Muscle of back (tissue), 11 donors: ENCODE results near the gene TALDO1. TPM values are rescaled to one million over a fixed set of nuclear protein-coding genes. Genes with fewer than 3 reads are reported as not detected.

ENCODE experiments used
- DNase-seq, 3 donors: peaks; one replicate each; pipeline versions ENCODE4 v3.0.0 to v3.0.0-alpha.2; 2013
- polyA plus RNA-seq, 10 donors: library from polyadenylated mRNA; unstranded; fragments of 120-200 nt; gene quantifications; one replicate each; pipeline ENCODE4 v1.2.1, GENCODE V29; 2013; ENCODE audit not compliant: insufficient read length in 10 of 10

TALDO1 gene
- polyA plus RNA-seq, 10 donors, result 55.0 to 92.1 (median 66.3) TPM

- DNase-seq, result no peak
These were observed 19.1 kb downstream of the TALDO1 start for GRCh38 chr11:766106-766935.

- DNase-seq, result no peak
These were observed 19.6 kb downstream of the TALDO1 start for GRCh38 chr11:766936-767210.

GRCh38 chr11:767238-767637 lies 20.0 kb downstream of the TALDO1 start:
- no peak for DNase-seq

GRCh38 chr11:769887-770641 lies 22.8 kb downstream of the TALDO1 start:
- no peak for DNase-seq

GRCh38 chr11:770642-771616 lies 23.7 kb downstream of the TALDO1 start:
- DNase-seq, result peak in 1 of 3 donors; percentile 0

GRCh38 chr11:771617-772204 lies 24.4 kb downstream of the TALDO1 start:
- peak in 1 of 3 donors; percentile 1 for DNase-seq

- peak in 1 of 3 donors; percentile 3 for DNase-seq
These were observed 25.4 kb downstream of the TALDO1 start for GRCh38 chr11:772429-773390.

- peak in 1 of 3 donors; percentile 1 for DNase-seq
These were observed 26.2 kb downstream of the TALDO1 start for GRCh38 chr11:773425-773824.

GRCh38 chr11:773830-774229 lies 26.6 kb downstream of the TALDO1 start:
- DNase-seq, result no peak

- no peak for DNase-seq
These were observed 27.8 kb downstream of the TALDO1 start for GRCh38 chr11:774873-775592.

GRCh38 chr11:776263-776560 lies 28.9 kb downstream of the TALDO1 start:
- DNase-seq, result no peak

- DNase-seq, result peak in 1 of 3 donors; percentile 66
These were observed 29.5 kb downstream of the TALDO1 start for GRCh38 chr11:776561-777287.

GRCh38 chr11:777288-778255 lies 30.3 kb downstream of the TALDO1 start, which contains the start of gene GATD1:
GATD1 (minus strand) TSS chr11:777487; CDS start chr11:777462, 25 bp downstream.
- peak; percentile 90 to 97 (median 95) for DNase-seq

- DNase-seq, result no peak
These were observed 32.0 kb downstream of the TALDO1 start for GRCh38 chr11:778976-779954.

- no peak for DNase-seq
These were observed 32.8 kb downstream of the TALDO1 start for GRCh38 chr11:779955-780532.
